SK-N-SH (cell line): Measurements from ENCODE around the gene TMEM72. TPM values are rescaled to one million over a fixed set of nuclear protein-coding genes. Genes with fewer than 3 reads are reported as not detected.

Experiments used
- CTCF ChIA-PET: fragments of 300-600, 350-600 bp; formaldehyde crosslinking; extraction: SDS; loops from one replicate; lab custom pipeline; 2021; lab: Yijun Ruan, JAX
- POLR2A ChIA-PET: fragments of 350-600 bp; sonication (Branson Sonifier 250); formaldehyde crosslinking; extraction: SDS; loops from one replicate; lab custom pipeline; 2020; ENCODE audit warnings: antibody characterized with exemption, inconsistent platforms; lab: Yijun Ruan, JAX
- DNase-seq: peaks from one replicate; pipeline ENCODE4 v3.0.0; 2012
- H2AFZ ChIP-seq: fragments of 200-600 bp; sonication (generic); 2 replicates; pipeline ENCODE4 v1.8.1; 2016; ENCODE audit warnings: antibody characterized with exemption, mild to moderate bottlenecking, low read depth
- H3F3A ChIP-seq: fragments of 200-600 bp; sonication (generic); replicated peaks from 2 replicates; pipeline ENCODE3; 2016; ENCODE audit warnings: antibody characterized with exemption, mild to moderate bottlenecking; ENCODE audit not compliant: insufficient read depth
- H3K27ac ChIP-seq, 2 experiments: fragments of 200-500 bp in 1 of 2; fragments of 200-600 bp in 1 of 2; sonication (Bioruptor generic) in 1 of 2; sonication (generic), shearing (Covaris generic) in 1 of 2; 2 replicates each; pipeline versions ENCODE4 v1.5.1 to v1.6.1; 2014 to 2016; ENCODE audit warnings: low read depth in 2 of 2, inconsistent platforms in 1 of 2, low read length in 1 of 2, mild to moderate bottlenecking in 1 of 2, mixed read lengths in 1 of 2
- H3K27me3 ChIP-seq: fragments of 200-600 bp; sonication (generic), shearing (Covaris generic); 2 replicates; pipeline ENCODE4 v1.6.1; 2016; ENCODE audit warnings: mixed run types; ENCODE audit not compliant: insufficient read depth
- H3K36me3 ChIP-seq, 2 experiments: fragments of 200-500 bp in 1 of 2; fragments of 200-600 bp in 1 of 2; sonication (Bioruptor generic) in 1 of 2; sonication (generic) in 1 of 2; replicated peaks in 1 of 2; 2 replicates each; pipeline versions ENCODE3 to v1.5.1; 2014 to 2016; ENCODE audit warnings: low read length in 1 of 2, mild to moderate bottlenecking in 1 of 2; ENCODE audit not compliant: insufficient read depth in 2 of 2, control insufficient read depth in 1 of 2
- H3K4me1 ChIP-seq, 2 experiments: fragments of 200-500 bp in 1 of 2; fragments of 200-600 bp in 1 of 2; sonication (Bioruptor generic) in 1 of 2; sonication (generic), shearing (Covaris generic) in 1 of 2; 2 replicates each; pipeline versions ENCODE4 v1.5.1 to v1.6.1; 2014 to 2016; ENCODE audit warnings: low read depth in 1 of 2, low read length in 1 of 2, mixed run types in 1 of 2; ENCODE audit not compliant: insufficient read depth in 2 of 2, control insufficient read depth in 1 of 2
- H3K4me2 ChIP-seq: fragments of 200-600 bp; sonication (generic), shearing (Covaris generic); 2 replicates; pipeline ENCODE4 v1.6.1; 2017; ENCODE audit warnings: mixed run types
- H3K4me3 ChIP-seq, 2 experiments: fragments of 200-500 bp in 1 of 2; fragments of 200-600 bp in 1 of 2; sonication (Bioruptor generic) in 1 of 2; sonication (generic), shearing (Covaris generic) in 1 of 2; 2 replicates each; pipeline versions ENCODE4 v1.5.1 to v1.8.1; 2014 to 2016; ENCODE audit warnings: low read depth in 2 of 2, inconsistent platforms in 1 of 2, low read length in 1 of 2, mild to moderate bottlenecking in 1 of 2, mixed read lengths in 1 of 2, moderate library complexity in 1 of 2
- H3K79me2 ChIP-seq: fragments of 200-600 bp; sonication (generic); 2 replicates; pipeline ENCODE4 v1.8.1; 2017; ENCODE audit warnings: mild to moderate bottlenecking; ENCODE audit not compliant: insufficient read depth
- H3K9ac ChIP-seq: fragments of 200-600 bp; sonication (generic); 2 replicates; pipeline ENCODE4 v1.6.1; 2017; ENCODE audit warnings: mixed run types
- H3K9me2 ChIP-seq: fragments of 200-600 bp; sonication (generic); 2 replicates; pipeline ENCODE4 v1.6.1; 2017; ENCODE audit warnings: mixed run types
- H3K9me3 ChIP-seq: fragments of 200-600 bp; sonication (generic); 2 replicates; pipeline ENCODE4 v1.6.1; 2017; ENCODE audit warnings: mixed run types, mild to moderate bottlenecking, moderate library complexity
- H4K20me1 ChIP-seq: fragments of 200-600 bp; sonication (generic); 2 replicates; pipeline ENCODE4 v1.6.1; 2017; ENCODE audit warnings: mild to moderate bottlenecking, mixed run types; ENCODE audit not compliant: insufficient read depth
- CHD2 ChIP-seq: fragments of 150-350 bp; IDR thresholded peaks from 2 replicates; pipeline ENCODE4 v1.6.1; 2018; ENCODE audit warnings: low read length; ENCODE audit not compliant: partially characterized antibody
- ELF1 ChIP-seq: IDR thresholded peaks from 2 replicates; pipeline ENCODE4 v1.4.0; 2012
- EP300 ChIP-seq, 2 experiments: IDR thresholded peaks; 2 replicates each; pipeline versions ENCODE4 v1.4.0 to v1.6.1; 2012; ENCODE audit warnings: borderline replicate concordance in 1 of 2, low read depth in 1 of 2, low read length in 1 of 2
- EZH2phosphoT487 ChIP-seq: fragments of 200-600 bp; sonication (generic); IDR thresholded peaks from 2 replicates; pipeline ENCODE4 v1.6.1; 2017; ENCODE audit warnings: low read depth, mixed run types, mild to moderate bottlenecking, antibody characterized with exemption, moderate library complexity, borderline replicate concordance
- FOSL2 ChIP-seq: IDR thresholded peaks from 2 replicates; pipeline ENCODE4 v1.4.0; 2012; ENCODE audit warnings: low read depth, mild to moderate bottlenecking, moderate library complexity, borderline replicate concordance
- FOXM1 ChIP-seq: IDR thresholded peaks from 2 replicates; pipeline ENCODE4 v1.4.0; 2012; ENCODE audit warnings: low read depth, mild to moderate bottlenecking
- GABPA ChIP-seq: IDR thresholded peaks from 2 replicates; pipeline ENCODE4 v1.4.0; 2012; ENCODE audit warnings: low read depth, mild to moderate bottlenecking
- GATA2 ChIP-seq: sonication (generic); formaldehyde crosslinking; IDR thresholded peaks from 2 replicates; pipeline ENCODE4 v1.5.0; 2020; ENCODE audit warnings: mild to moderate bottlenecking, missing genetic modification reagents
- JUND ChIP-seq: IDR thresholded peaks from 2 replicates; pipeline ENCODE4 v1.4.0; 2012
- MAX ChIP-seq: IDR thresholded peaks from 2 replicates; pipeline ENCODE4 v1.4.0; 2012; ENCODE audit warnings: low read depth
- NFIC ChIP-seq: IDR thresholded peaks from 2 replicates; pipeline ENCODE4 v1.4.0; 2012; ENCODE audit warnings: borderline replicate concordance
- NRF1 ChIP-seq: IDR thresholded peaks from 2 replicates; pipeline ENCODE4 v1.6.1; 2012; ENCODE audit warnings: low read depth, mild to moderate bottlenecking, low read length
- PBX3 ChIP-seq: IDR thresholded peaks from 2 replicates; pipeline ENCODE4; 2012
- RAD21 ChIP-seq: IDR thresholded peaks from 2 replicates; pipeline ENCODE4 v1.6.1; 2012; ENCODE audit warnings: mild to moderate bottlenecking, low read length
- SMC3 ChIP-seq: IDR thresholded peaks from 2 replicates; pipeline ENCODE4 v1.6.1; 2012; ENCODE audit warnings: low read depth, low read length, improper control_type of control experiment
- TEAD4 ChIP-seq: IDR thresholded peaks from 2 replicates; pipeline ENCODE4 v1.4.0; 2012; ENCODE audit warnings: mild to moderate bottlenecking, borderline replicate concordance; ENCODE audit not compliant: insufficient read depth
- USF1 ChIP-seq: IDR thresholded peaks from 2 replicates; pipeline ENCODE4 v1.4.0; 2012; ENCODE audit warnings: low read depth, borderline replicate concordance
- ZBTB33 ChIP-seq: IDR thresholded peaks from 2 replicates; pipeline ENCODE4 v1.4.0; 2012; ENCODE audit warnings: low read depth, borderline replicate concordance
- WGBS: methylation state at CpG from one replicate; pipeline ENCODE4 v1.1.6; 2017; ENCODE audit warnings: low lambda C conversion rate; 5-methylcytosine and 5-hydroxymethylcytosine counted together
- polyA plus RNA-seq, 3 experiments: library from polyadenylated mRNA; depleted of rRNA; stranded (reverse); fragments of >200 nt; gene quantifications; 2 replicates each; pipeline ENCODE4 v1.2.3, GENCODE V29; 2012

The TMEM72 gene
- polyA plus RNA-seq, 1 of the 3 experiments (the other 2 are of a cell fraction): not detected

DNA sequence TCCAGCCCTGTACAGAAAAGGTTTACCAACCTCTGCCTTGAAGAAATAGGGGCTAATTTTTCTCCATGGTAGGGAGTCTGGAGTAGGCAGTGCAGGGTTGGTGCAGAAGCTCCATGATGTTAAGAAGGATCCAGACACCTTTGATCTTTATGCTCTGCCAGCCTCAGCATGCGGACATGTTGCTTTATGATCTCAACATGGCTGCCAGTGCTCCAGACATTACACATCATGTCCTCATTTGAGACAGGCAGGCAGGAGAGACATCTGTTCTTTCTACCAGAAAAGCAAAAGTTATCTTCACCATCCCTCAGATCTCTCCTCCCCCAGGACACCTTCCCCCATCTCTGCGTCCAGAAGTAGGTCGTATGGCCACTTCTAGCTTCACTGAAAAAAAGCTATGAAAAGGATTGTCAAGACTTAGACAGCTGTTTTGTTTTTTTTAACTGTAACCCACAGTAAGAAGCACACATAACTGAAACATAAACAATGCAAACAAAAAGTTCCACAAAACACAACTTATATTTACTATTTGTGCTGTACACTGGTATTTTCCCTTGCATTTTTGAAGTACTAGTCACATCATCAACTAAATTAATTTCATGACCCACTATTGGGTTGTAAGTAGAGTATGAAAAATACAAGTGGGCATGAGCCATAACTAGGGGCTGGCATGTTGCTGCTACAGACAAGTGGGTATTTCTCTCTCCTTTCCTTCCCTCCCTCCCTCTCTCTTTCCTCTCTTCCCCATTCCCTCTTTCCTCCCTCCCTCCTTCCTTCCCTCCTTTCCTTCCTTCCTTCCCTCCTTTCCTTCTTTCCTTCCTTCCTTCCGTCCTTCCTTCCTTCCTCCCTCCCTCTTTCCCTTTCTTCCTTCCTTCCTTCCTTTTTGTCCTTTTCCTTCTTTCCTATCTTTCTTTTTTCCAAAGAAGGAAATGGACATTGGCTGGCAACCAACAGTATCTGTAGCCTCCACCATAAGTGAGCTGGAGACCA, 45.9 kb downstream of the TMEM72 start:
- ChIA-PET CTCF (interaction anchor here (3.9 kb wide), 1 partner anchor 25 kb away, joined by 25 read pairs; no protein-coding TSS in a partner anchor), POLR2A (no interaction called here)
- Histone ChIP-seq H3K27me3 (no peaks in the 10 kb centered on the region), H4K20me1 (no peaks in the 10 kb centered on the region), H2AFZ (no peak overlapping the region), H3F3A (no peaks in the 10 kb centered on the region), H3K36me3 (peaks cover 0 to 8% of the 10 kb centered on the region in 2 experiments), H3K9me2 (no peaks in the 10 kb centered on the region), H3K4me2 (peak overlapping the region; percentile 96), H3K79me2 (peaks cover 7% of the 10 kb centered on the region), H3K9ac (no peak overlapping the region), H3K4me1 (peaks cover 13 to 18% of the 10 kb centered on the region in 2 experiments; a peak in 3 of 4 replicates), H3K9me3 (no peaks in the 10 kb centered on the region), H3K4me3 (no peak overlapping the region), H3K27ac (no peak overlapping the region)
- TF ChIP-seq JUND: no peak
- TF ChIP-seq SMC3: no peak
- TF ChIP-seq EP300 (IDR thresholded peaks at IDR 0.05; ENCODE audit: borderline replicate concordance in 1 of 2, low read depth in 1 of 2, low read length in 1 of 2): no peak
- TF ChIP-seq ELF1: no peak
- TF ChIP-seq NRF1: no peak
- no peak for TF ChIP-seq MAX
- no peak for TF ChIP-seq GATA2 (CRISPR knock-in tag)
- no peak for TF ChIP-seq USF1
- TF ChIP-seq TEAD4: no peak
- TF ChIP-seq GABPA: no peak
- TF ChIP-seq CHD2: no peak
- TF ChIP-seq NFIC: no peak
- 94% methylated on average over 4 of the region's 4 CpGs for WGBS
- DNase-seq: no peak

DNA sequence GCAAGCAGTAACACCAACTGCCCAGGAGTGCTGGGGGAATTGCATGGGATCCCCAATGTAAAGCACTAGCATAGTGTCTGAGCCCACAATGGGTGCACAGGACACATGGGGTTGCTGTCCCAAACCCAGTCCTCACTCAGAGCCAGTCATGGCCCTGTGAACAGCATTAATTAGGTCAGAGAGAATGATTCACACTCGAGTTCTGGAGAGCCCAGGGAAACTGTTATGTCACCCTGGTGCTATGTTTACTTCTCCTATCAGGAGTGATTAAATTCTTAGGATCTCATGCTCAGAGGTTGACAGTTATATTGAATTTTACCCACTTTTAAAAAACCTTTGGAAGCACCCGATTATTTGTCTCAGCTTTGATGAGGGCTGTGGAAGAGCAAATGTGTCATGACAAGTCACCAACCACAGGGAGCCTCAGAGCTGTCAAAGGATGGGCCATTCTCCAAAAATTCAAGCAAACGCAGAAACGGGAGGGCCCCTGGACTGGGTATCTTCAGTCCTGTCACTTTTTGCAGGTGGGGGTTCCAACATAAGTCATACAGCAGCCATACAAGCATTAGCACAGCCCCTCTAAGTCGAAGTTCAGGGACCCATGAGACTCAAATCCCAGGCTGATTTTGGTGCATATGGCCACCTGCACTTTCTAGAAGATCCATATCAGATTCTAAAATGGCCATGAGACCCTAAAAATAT, 47.2 kb downstream of the TMEM72 start:
- DNase-seq: no peak
- Histone ChIP-seq H3K9me3 (no peaks in the 10 kb centered on the region), H2AFZ (no peak overlapping the region), H3F3A (no peaks in the 10 kb centered on the region), H3K9ac (peak overlapping the region; percentile 91), H3K36me3 (peaks cover 0 to 8% of the 10 kb centered on the region in 2 experiments), H3K27ac (peak overlapping the region in 1 of 2 experiments; percentile 75; a peak in 2 of 4 replicates), H3K27me3 (no peaks in the 10 kb centered on the region), H3K4me2 (peak overlapping the region; percentile 96), H3K4me1 (peaks cover 10 to 22% of the 10 kb centered on the region in 2 experiments; a peak in 3 of 4 replicates), H3K4me3 (peak overlapping the region; percentile 83 to 89), H4K20me1 (no peaks in the 10 kb centered on the region), H3K79me2 (peaks cover 7% of the 10 kb centered on the region), H3K9me2 (no peaks in the 10 kb centered on the region)
- CTCF ChIA-PET: interaction anchor here (1.0 to 2.9 kb wide), 2 partner anchors 9 to 26 kb away, joined by 3 to 16 read pairs; no protein-coding TSS in a partner anchor
- POLR2A ChIA-PET: interaction anchor here (1.3 kb wide), 1 partner anchor 12 kb away, joined by 4 read pairs; no protein-coding TSS in a partner anchor
- WGBS: 29% methylated on average over 5 of the region's 5 CpGs
- TF ChIP-seq PBX3 (0 out of 2 replicates have a peak, but pooled peaks have one; percentile 9), MAX (no peak), EZH2phosphoT487 (no peak), TEAD4 (no peak), FOSL2 (0 out of 2 replicates have a peak, but pooled peaks have one; percentile 19), RAD21 (no peak), FOXM1 (no peak), ZBTB33 (no peak), NRF1 (no peak)
